Mesendoderm (in vitro differentiated cells): Measurements from ENCODE around the gene CELA2B.

Experiments
- DNase-seq: peaks from one replicate; pipeline ENCODE4 v3.0.0; 2013
- H2AK5ac ChIP-seq: 2 replicates; pipeline ENCODE4 v1.6.1; 2013; ENCODE audit warnings: low read length, inconsistent platforms
- H2BK120ac ChIP-seq: 2 replicates; pipeline ENCODE4 v1.6.1; 2013; ENCODE audit warnings: low read depth, mild to moderate bottlenecking, low read length, moderate library complexity, mixed read lengths
- H2BK15ac ChIP-seq: replicated peaks from 2 replicates; pipeline ENCODE4 v1.6.1; 2013; ENCODE audit warnings: low read depth, mild to moderate bottlenecking, moderate library complexity
- H2BK5ac ChIP-seq: 2 replicates; pipeline ENCODE4 v1.6.1; 2013; ENCODE audit warnings: low read length, inconsistent platforms
- H3K18ac ChIP-seq: 2 replicates; pipeline ENCODE4 v1.6.1; 2013; ENCODE audit warnings: mild to moderate bottlenecking, low read length, mixed read lengths
- H3K23ac ChIP-seq: one replicate; pipeline ENCODE4 v1.6.1; 2013; ENCODE audit warnings: low read length
- H3K27ac ChIP-seq: 2 replicates; pipeline ENCODE4 v1.5.1; 2013; ENCODE audit warnings: low read depth, mild to moderate bottlenecking, inconsistent platforms, low read length, moderate library complexity
- H3K27me3 ChIP-seq: 2 replicates; pipeline ENCODE4 v1.6.1; 2013; ENCODE audit warnings: low read length, control low read depth, mild to moderate bottlenecking, inconsistent platforms; ENCODE audit not compliant: insufficient read depth, poor library complexity
- H3K36me3 ChIP-seq: 2 replicates; pipeline ENCODE4 v1.6.1; 2013; ENCODE audit warnings: low read length, inconsistent platforms; ENCODE audit not compliant: control insufficient read depth, insufficient read depth
- H3K4ac ChIP-seq: one replicate; pipeline ENCODE4 v1.6.1; 2013; ENCODE audit warnings: low read depth, mild to moderate bottlenecking, low read length, moderate library complexity
- H3K4me1 ChIP-seq: 2 replicates; pipeline ENCODE4 v1.6.1; 2013; ENCODE audit warnings: low read depth, low read length, inconsistent platforms; ENCODE audit not compliant: control insufficient read depth
- H3K4me2 ChIP-seq: 2 replicates; pipeline ENCODE4 v1.6.1; 2013; ENCODE audit warnings: low read length
- H3K4me3 ChIP-seq: 2 replicates; pipeline ENCODE4 v1.5.1; 2013; ENCODE audit warnings: mild to moderate bottlenecking, low read length
- H3K56ac ChIP-seq: one replicate; pipeline ENCODE4 v1.6.1; 2013; ENCODE audit warnings: low read length
- H3K79me1 ChIP-seq: 2 replicates; pipeline ENCODE4 v1.6.1; 2013; ENCODE audit warnings: low read length, inconsistent platforms
- H3K79me2 ChIP-seq: 2 replicates; pipeline ENCODE4 v1.6.1; 2013; ENCODE audit warnings: mild to moderate bottlenecking, low read length; ENCODE audit not compliant: control insufficient read depth, insufficient read depth
- H3K9ac ChIP-seq: 2 replicates; pipeline ENCODE4 v1.6.1; 2013; ENCODE audit warnings: low read length, inconsistent platforms
- H4K5ac ChIP-seq: one replicate; pipeline ENCODE4 v1.6.1; 2013; ENCODE audit warnings: low read length
- H4K8ac ChIP-seq: one replicate; pipeline ENCODE4 v1.6.1; 2013; ENCODE audit warnings: low read depth, mild to moderate bottlenecking, control low read depth, low read length, moderate library complexity
- WGBS: extraction: QIAGEN DNeasy Blood & Tissue Kit; methylation state at CpG from one replicate; pipeline ENCODE4 v1.1.7; 2013; ENCODE audit warnings: low lambda C conversion rate, missing lambda C conversion rate; ENCODE audit not compliant: insufficient coverage; ENCODE audit errors: extremely low coverage; 5-methylcytosine and 5-hydroxymethylcytosine counted together

The CELA2B gene

GRCh38 chr1:15526490-15527339 lies 50.8 kb downstream of the CELA2B start, which contains the start of gene DNAJC16:
Gene DNAJC16 (plus strand): TSS chr1:15526848. CDS start chr1:15529106, 2,258 bp downstream.
- Histone ChIP-seq H3K79me1 (peaks cover 6% of the 10 kb centered on the region), H3K27ac (peak within 1 kb of the TSS; percentile 93), H3K18ac (peak within 1 kb of the TSS; percentile 56), H3K56ac (peak within 1 kb of the TSS; percentile 98), H3K79me2 (peaks cover 4% of the 10 kb centered on the region), H4K8ac (no peak within 1 kb of the TSS), H2BK5ac (no peak within 1 kb of the TSS), H3K9ac (peak within 1 kb of the TSS; percentile 95), H4K5ac (no peak within 1 kb of the TSS), H3K4me1 (peaks cover 4% of the 10 kb centered on the region), H3K4ac (no peak within 1 kb of the TSS), H2BK120ac (no peak within 1 kb of the TSS), H3K36me3 (no peaks in the 10 kb centered on the region), H3K23ac (no peak within 1 kb of the TSS), H3K27me3 (no peaks in the 10 kb centered on the region), H2AK5ac (no peak within 1 kb of the TSS), H3K4me3 (peak within 1 kb of the TSS; percentile 88), H2BK15ac (no peak within 1 kb of the TSS), H3K4me2 (peak within 1 kb of the TSS; percentile 97)
- no CpG with 5 or more reads among the region's 65 CpGs for WGBS
- DNase-seq = peak; percentile 100

DNA sequence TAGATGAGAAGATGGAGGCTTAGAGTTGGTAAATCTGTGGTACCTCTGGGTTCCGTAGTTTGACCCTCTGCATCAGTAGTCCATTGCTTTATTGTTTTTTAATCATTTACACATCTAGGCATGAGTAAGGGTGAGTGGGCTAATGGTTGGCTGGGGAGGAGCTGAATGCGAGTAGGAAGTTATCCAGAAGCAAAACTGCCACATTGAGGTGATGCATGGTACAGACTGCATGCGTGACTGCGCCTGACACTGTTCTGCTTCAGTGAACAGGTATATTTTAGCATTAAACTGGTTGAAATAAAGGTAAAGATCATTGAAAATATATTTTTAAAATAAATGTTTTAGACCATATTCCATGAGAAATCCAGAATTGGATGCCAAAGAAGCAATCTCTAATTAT lies 55.1 kb downstream of the CELA2B start:
- no peak overlapping the region for H3K9ac ChIP-seq
- no peaks in the 10 kb centered on the region for H3K27me3 ChIP-seq
- no peak overlapping the region for H3K4ac ChIP-seq
- H2BK120ac ChIP-seq = no peak overlapping the region
- DNase-seq = no peak
- peaks cover 3% of the 10 kb centered on the region for H3K79me1 ChIP-seq
- no CpG with 5 or more reads among the region's 4 CpGs for WGBS
- peaks cover 4% of the 10 kb centered on the region for H3K79me2 ChIP-seq
- H4K8ac ChIP-seq = no peak overlapping the region
- no peaks in the 10 kb centered on the region for H3K36me3 ChIP-seq
- H4K5ac ChIP-seq = no peak overlapping the region
- H2BK15ac ChIP-seq = no peak overlapping the region
- no peak overlapping the region for H3K23ac ChIP-seq
- H3K4me1 ChIP-seq = peaks cover 2% of the 10 kb centered on the region
- H3K18ac ChIP-seq = no peak overlapping the region
- H3K27ac ChIP-seq = no peak overlapping the region
- no peak overlapping the region for H3K56ac ChIP-seq
- no peak overlapping the region for H3K4me2 ChIP-seq
- no peak overlapping the region for H3K4me3 ChIP-seq
- H2AK5ac ChIP-seq = no peak overlapping the region
- H2BK5ac ChIP-seq = no peak overlapping the region

DNA sequence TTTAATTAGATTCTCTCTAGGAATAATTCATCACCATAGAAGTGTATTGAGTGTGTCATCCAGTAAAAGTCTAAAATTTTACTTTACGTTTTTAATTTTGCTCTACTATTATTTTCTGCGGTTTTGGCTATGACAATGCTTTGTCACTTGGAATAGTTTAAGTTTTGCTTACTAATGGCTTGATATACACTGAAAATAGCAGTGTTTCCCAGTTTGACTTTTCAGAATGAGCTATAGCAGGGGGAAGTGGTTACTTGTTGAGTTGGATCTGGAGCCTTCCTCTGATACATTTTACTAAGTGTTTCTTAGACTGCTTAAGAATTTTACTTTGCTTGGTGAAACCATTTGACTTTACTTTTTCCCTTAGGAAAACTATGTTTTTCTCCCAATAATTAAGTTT lies 55.8 kb downstream of the CELA2B start:
- no peaks in the 10 kb centered on the region for H3K36me3 ChIP-seq

GRCh38 chr1:15538771-15539170 lies 62.9 kb downstream of the CELA2B start:
- Histone ChIP-seq H3K36me3 (peaks cover 5% of the 10 kb centered on the region), H3K4me1 (no peaks in the 10 kb centered on the region), H3K27ac (no peak overlapping the region), H3K4ac (no peak overlapping the region), H3K4me3 (no peak overlapping the region), H3K9ac (no peak overlapping the region), H3K56ac (no peak overlapping the region), H3K18ac (no peak overlapping the region), H3K79me1 (no peaks in the 10 kb centered on the region), H2BK120ac (no peak overlapping the region), H3K79me2 (no peaks in the 10 kb centered on the region), H2AK5ac (no peak overlapping the region), H4K8ac (no peak overlapping the region), H2BK15ac (no peak overlapping the region), H3K27me3 (no peaks in the 10 kb centered on the region), H3K23ac (no peak overlapping the region), H4K5ac (no peak overlapping the region), H3K4me2 (no peak overlapping the region), H2BK5ac (no peak overlapping the region)
- no CpG with 5 or more reads among the region's 6 CpGs for WGBS
- DNase-seq = no peak

More for the DNA sequence above, 55.8 kb downstream of the CELA2B start:
- Histone ChIP-seq H2BK15ac (no peak overlapping the region), H3K9ac (no peak overlapping the region), H3K4me3 (no peak overlapping the region), H3K4me2 (no peak overlapping the region), H4K5ac (no peak overlapping the region), H4K8ac (no peak overlapping the region), H3K56ac (no peak overlapping the region), H2BK5ac (no peak overlapping the region), H3K23ac (no peak overlapping the region), H2BK120ac (no peak overlapping the region), H2AK5ac (no peak overlapping the region), H3K18ac (no peak overlapping the region), H3K27ac (no peak overlapping the region), H3K27me3 (no peaks in the 10 kb centered on the region), H3K79me1 (peaks cover 3% of the 10 kb centered on the region), H3K4me1 (peaks cover 2% of the 10 kb centered on the region), H3K4ac (no peak overlapping the region), H3K79me2 (peaks cover 4% of the 10 kb centered on the region)
- no peak for DNase-seq
- no CpG with 5 or more reads among the region's 2 CpGs for WGBS

DNA sequence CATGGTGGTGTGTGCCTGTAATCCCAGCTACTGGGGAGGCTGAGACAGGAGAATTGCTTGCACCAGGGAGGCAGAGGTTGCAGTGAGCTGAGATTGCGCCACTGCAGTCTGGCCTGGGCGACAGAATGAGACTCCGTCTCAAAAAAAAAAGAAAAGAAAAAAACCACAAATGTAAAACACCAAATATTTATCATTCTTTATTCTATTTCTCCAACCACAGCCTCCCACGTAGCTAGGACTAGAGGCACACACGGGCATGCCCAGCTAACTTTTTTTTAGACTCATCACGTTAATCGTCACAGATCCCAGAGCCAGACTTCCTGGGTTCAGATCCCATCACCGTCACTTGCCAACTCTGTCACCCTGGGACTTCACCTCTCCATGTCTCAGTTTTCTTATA lies 64.3 kb downstream of the CELA2B start:
- H3K27ac ChIP-seq = no peak overlapping the region
- no peaks in the 10 kb centered on the region for H3K4me1 ChIP-seq
- H2BK5ac ChIP-seq = no peak overlapping the region
- DNase-seq = no peak
- H3K4me2 ChIP-seq = no peak overlapping the region
- no peaks in the 10 kb centered on the region for H3K27me3 ChIP-seq
- H2BK15ac ChIP-seq = no peak overlapping the region
- no peak overlapping the region for H3K56ac ChIP-seq
- WGBS = no CpG with 5 or more reads among the region's 8 CpGs
- no peak overlapping the region for H4K5ac ChIP-seq
- no peak overlapping the region for H3K4me3 ChIP-seq
- no peak overlapping the region for H3K9ac ChIP-seq
- no peak overlapping the region for H3K4ac ChIP-seq
- H3K36me3 ChIP-seq = peaks cover 5% of the 10 kb centered on the region
- H4K8ac ChIP-seq = no peak overlapping the region
- no peak overlapping the region for H3K23ac ChIP-seq
- H3K18ac ChIP-seq = no peak overlapping the region
- no peaks in the 10 kb centered on the region for H3K79me2 ChIP-seq
- no peak overlapping the region for H2AK5ac ChIP-seq
- H3K79me1 ChIP-seq = no peaks in the 10 kb centered on the region
- H2BK120ac ChIP-seq = no peak overlapping the region
